Kidney (tissue), 14 donors: ENCODE results near the gene VWC2. TPM values are rescaled to one million over a fixed set of nuclear protein-coding genes. Genes with fewer than 3 reads are reported as not detected.

Source experiments
- DNase-seq, 5 donors: peaks; one replicate each; pipeline ENCODE4 v3.0.0-alpha.2; 2013 to 2020
- FAIRE-seq: peaks from 2 replicates; lab custom pipeline; 2012; peaks lifted over from hg19 to GRCh38; lab: Jason Lieb, UNC
- H3K27ac ChIP-seq, 2 donors: one replicate each; pipeline ENCODE4 v1.7.0; 2013; ENCODE audit warnings: low read depth in 2 of 2, low read length in 2 of 2, inconsistent platforms in 1 of 2
- H3K27me3 ChIP-seq: one replicate; pipeline ENCODE4 v1.7.1; 2013; ENCODE audit warnings: low read length, inconsistent platforms; ENCODE audit not compliant: control insufficient read depth, insufficient read depth
- H3K36me3 ChIP-seq, 3 donors: one replicate each; pipeline versions ENCODE4 v1.7.0 to v1.7.1; 2013; ENCODE audit warnings: low read length in 3 of 3, control low read depth in 1 of 3, inconsistent platforms in 1 of 3; ENCODE audit not compliant: insufficient read depth in 3 of 3, control insufficient read depth in 2 of 3
- H3K4me1 ChIP-seq, 3 donors: one replicate each; pipeline versions ENCODE4 v1.7.0 to v1.7.1; 2013; ENCODE audit warnings: low read length in 3 of 3, inconsistent platforms in 1 of 3, low read depth in 1 of 3; ENCODE audit not compliant: control insufficient read depth in 2 of 3, insufficient read depth in 2 of 3
- H3K4me3 ChIP-seq, 3 donors: one replicate each; pipeline versions ENCODE4 v1.7.0 to v1.8.1; 2013; ENCODE audit warnings: low read length in 3 of 3, control low read depth in 1 of 3, inconsistent platforms in 1 of 3
- H3K9ac ChIP-seq, 3 donors: one replicate each; pipeline versions ENCODE4 v1.7.0 to v1.7.1; 2013; ENCODE audit warnings: low read length in 3 of 3, control low read depth in 1 of 3, inconsistent platforms in 1 of 3
- H3K9me3 ChIP-seq, 3 donors: one replicate each; pipeline versions ENCODE4 v1.7.0 to v1.7.1; 2013; ENCODE audit warnings: low read length in 3 of 3, control low read depth in 1 of 3, inconsistent platforms in 1 of 3; ENCODE audit not compliant: control insufficient read depth in 2 of 3, insufficient read depth in 1 of 3
- intact Hi-C: fragments of 100-400 bp; cut with DNase I; formaldehyde crosslinking; loops from one replicate; pipeline ENCODE4 v1.11.1; 2022
- polyA plus RNA-seq: library from polyadenylated mRNA; stranded (reverse); fragments of 350-450 nt; fragmentation: Illumina TruSeq; extraction: RNeasy Lipid Tissue Mini Kit (QIAGEN cat#74804); gene quantifications from one replicate; pipeline ENCODE4 v1.2.3, GENCODE V29; 2014; ENCODE audit warnings: low read depth, low replicate concordance; ENCODE audit not compliant: insufficient read depth
- total RNA-seq: library from RNA; stranded (reverse); fragmentation: NEBNext Ultra II Directional; extraction: Animal tissue kit (Norgen Biotek cat#: 25700); gene quantifications from one replicate; pipeline ENCODE4 v1.2.1, GENCODE V29; 2021
- TF ChIP-seq, protein P1 (sequence below): IDR thresholded peaks from 3 replicates; pipeline ENCODE4 v1.5.1; 2012; ENCODE audit warnings: mild to moderate bottlenecking, moderate library complexity, borderline replicate concordance; ENCODE audit not compliant: insufficient read depth; ENCODE audit errors: extremely low read depth
- donor health status: control.
- donor health status: control.
- donor health status: control.
- donor health status: control.
- donor health status: control.
- donor health status: DM: yes; HTN: yes; CAD: no.
- donor health status: Normal renal cell carcinoma (clear cell type).

The VWC2 gene
- total and polyA plus RNA-seq, 2 donors from 2014 or later = 0.06 to 0.13 TPM

- no peaks in the 10 kb centered on the region for H3K4me1 ChIP-seq
- DNase-seq (no peak), FAIRE-seq (no peak)
- no peaks in the 10 kb centered on the region for H3K36me3 ChIP-seq
- no peaks in the 10 kb centered on the region for H3K9me3 ChIP-seq
- TF ChIP-seq, protein P1, sequence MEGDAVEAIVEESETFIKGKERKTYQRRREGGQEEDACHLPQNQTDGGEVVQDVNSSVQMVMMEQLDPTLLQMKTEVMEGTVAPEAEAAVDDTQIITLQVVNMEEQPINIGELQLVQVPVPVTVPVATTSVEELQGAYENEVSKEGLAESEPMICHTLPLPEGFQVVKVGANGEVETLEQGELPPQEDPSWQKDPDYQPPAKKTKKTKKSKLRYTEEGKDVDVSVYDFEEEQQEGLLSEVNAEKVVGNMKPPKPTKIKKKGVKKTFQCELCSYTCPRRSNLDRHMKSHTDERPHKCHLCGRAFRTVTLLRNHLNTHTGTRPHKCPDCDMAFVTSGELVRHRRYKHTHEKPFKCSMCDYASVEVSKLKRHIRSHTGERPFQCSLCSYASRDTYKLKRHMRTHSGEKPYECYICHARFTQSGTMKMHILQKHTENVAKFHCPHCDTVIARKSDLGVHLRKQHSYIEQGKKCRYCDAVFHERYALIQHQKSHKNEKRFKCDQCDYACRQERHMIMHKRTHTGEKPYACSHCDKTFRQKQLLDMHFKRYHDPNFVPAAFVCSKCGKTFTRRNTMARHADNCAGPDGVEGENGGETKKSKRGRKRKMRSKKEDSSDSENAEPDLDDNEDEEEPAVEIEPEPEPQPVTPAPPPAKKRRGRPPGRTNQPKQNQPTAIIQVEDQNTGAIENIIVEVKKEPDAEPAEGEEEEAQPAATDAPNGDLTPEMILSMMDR = no peak
- no peaks in the 10 kb centered on the region for H3K27me3 ChIP-seq
- intact Hi-C loops = no loop called here
- H3K27ac ChIP-seq = no peak overlapping the region
- no peak overlapping the region for H3K9ac ChIP-seq
- no peak overlapping the region for H3K4me3 ChIP-seq
These were observed 10.0 kb downstream of the VWC2 start for GRCh38 chr7:49783446-49783845.

- H3K27me3 ChIP-seq = no peaks in the 10 kb centered on the region
- no peaks in the 10 kb centered on the region for H3K9me3 ChIP-seq
- no peak overlapping the region for H3K27ac ChIP-seq
- FAIRE-seq (no peak), DNase-seq (no peak)
- TF ChIP-seq, protein P1 = no peak
- H3K4me3 ChIP-seq = no peak overlapping the region
- no peaks in the 10 kb centered on the region for H3K4me1 ChIP-seq
- H3K9ac ChIP-seq = no peak overlapping the region
- intact Hi-C loops = no loop called here
- H3K36me3 ChIP-seq = no peaks in the 10 kb centered on the region
These were observed 14.5 kb downstream of the VWC2 start for GRCh38 chr7:49787980-49788379.

DNA sequence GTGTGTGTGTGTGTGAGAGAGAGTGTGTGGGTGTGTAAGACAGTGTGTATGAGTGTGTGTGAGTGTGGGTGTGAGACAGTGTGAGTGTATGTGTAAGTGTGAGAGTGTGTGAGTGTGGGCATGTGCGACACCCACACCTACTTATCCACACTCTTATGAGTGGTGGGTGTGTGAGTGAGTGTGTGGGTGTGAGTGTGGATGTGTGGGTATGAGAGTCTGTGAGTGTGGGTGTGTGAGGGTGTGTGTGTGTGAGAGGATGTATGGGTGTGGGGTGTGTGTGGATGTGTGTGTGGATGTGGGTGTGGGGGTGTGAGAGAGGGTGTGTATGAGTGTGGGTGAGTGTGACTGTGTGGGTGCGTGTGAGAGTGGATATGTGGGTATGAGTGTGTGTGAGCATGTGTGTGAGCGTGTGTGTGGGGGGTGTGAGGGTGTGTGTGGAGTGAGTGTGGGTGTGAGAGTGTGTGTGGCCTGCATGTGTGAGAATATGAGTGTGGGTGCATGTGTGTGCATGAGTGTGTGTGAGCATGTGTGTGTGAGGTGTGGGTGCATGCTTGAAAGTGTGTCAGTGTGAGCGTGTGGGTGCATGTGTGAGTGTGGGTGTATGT, 15.1 kb downstream of the VWC2 start:
- H3K9me3 ChIP-seq = no peaks in the 10 kb centered on the region
- H3K36me3 ChIP-seq = no peaks in the 10 kb centered on the region
- no peaks in the 10 kb centered on the region for H3K4me1 ChIP-seq
- no peak overlapping the region for H3K9ac ChIP-seq
- no peak for DNase-seq
- intact Hi-C loops = no loop called here
- TF ChIP-seq, protein P1 = no peak
- H3K27me3 ChIP-seq = no peaks in the 10 kb centered on the region
- H3K4me3 ChIP-seq = no peak overlapping the region
- H3K27ac ChIP-seq = no peak overlapping the region
- no peak for FAIRE-seq

- intact Hi-C loops = no loop called here
- no peak for DNase-seq
These were observed 16.3 kb downstream of the VWC2 start for GRCh38 chr7:49789736-49790135.

More at GRCh38 chr7:49789736-49790135, 16.3 kb downstream of the VWC2 start:
- no peak for FAIRE-seq
- Histone ChIP-seq H3K9me3 (no peaks in the 10 kb centered on the region), H3K9ac (no peak overlapping the region), H3K4me3 (no peak overlapping the region), H3K27ac (no peak overlapping the region), H3K4me1 (no peaks in the 10 kb centered on the region), H3K27me3 (no peaks in the 10 kb centered on the region), H3K36me3 (no peaks in the 10 kb centered on the region)
- TF ChIP-seq, protein P1 = no peak
